Right lobe of liver (tissue), 6 donors: ENCODE results near the gene KRTAP20-4. TPM values are rescaled to one million over a fixed set of nuclear protein-coding genes. Genes with fewer than 3 reads are reported as not detected.

Experiments
- ATAC-seq, 4 donors: fragments of 200-7000 bp; cut with Tn5 transposase; one replicate each; pipeline ENCODE4 v1.9.1; 2020; ENCODE audit warnings: mild to moderate bottlenecking in 4 of 4, moderate library complexity in 4 of 4
- DNase-seq, 3 donors: peaks; one replicate each; pipeline ENCODE4 v3.0.0-alpha.2; 2020
- H3K27ac ChIP-seq, 3 donors: fragments of 200-600 bp; one replicate each; pipeline ENCODE4 v1.8.0; 2022
- H3K27me3 ChIP-seq, 2 donors: fragments of 200-600 bp; one replicate each; pipeline ENCODE4 v1.8.0; 2022
- H3K36me3 ChIP-seq, 4 donors: fragments of 200-600 bp; sonication (generic) in 1 of 4; one replicate each; pipeline versions ENCODE4 v1.5.1 to v1.8.0; 2017 to 2022; ENCODE audit warnings: control low read depth in 1 of 4
- H3K4me1 ChIP-seq, 4 donors: fragments of 200-600 bp; sonication (generic) in 1 of 4; one replicate each; pipeline versions ENCODE4 v1.5.1 to v1.8.0; 2017 to 2022; ENCODE audit warnings: control low read depth in 1 of 4
- H3K4me3 ChIP-seq, 3 donors: fragments of 200-600 bp; one replicate each; pipeline ENCODE4 v1.8.0; 2022
- H3K9me3 ChIP-seq, 4 donors: fragments of 200-600 bp; sonication (generic) in 1 of 4; one replicate each; pipeline versions ENCODE4 v1.5.1 to v1.8.0; 2017 to 2022; ENCODE audit warnings: control low read depth in 1 of 4
- POLR2A ChIP-seq: fragments of 450-650 bp; IDR thresholded peaks from one replicate; pipeline ENCODE4 v1.6.1; 2017; ENCODE audit warnings: antibody characterized with exemption, mild to moderate bottlenecking
- WGBS: methylation state at CpG from one replicate; pipeline ENCODE4 v1.1.6; 2018; ENCODE audit warnings: low coverage, low lambda C conversion rate; ENCODE audit not compliant: insufficient coverage; ENCODE audit errors: missing lambda C conversion rate; 5-methylcytosine and 5-hydroxymethylcytosine counted together
- intact Hi-C, 2 donors: fragments of 100-400 bp; cut with DNase I; formaldehyde crosslinking; loops; one replicate each; pipeline versions ENCODE4 v1.11.2 to v1.14.1; 2022
- total RNA-seq, 6 experiments: library from RNA; depleted of rRNA in 2 of 6; stranded (reverse); fragments of >200 nt in 2 of 6; fragmentation: NEBNext Ultra II Directional in 3 of 6; extraction: Animal tissue kit (Norgen Biotek cat#: 25700) in 3 of 6; gene quantifications; one replicate each; pipeline versions ENCODE4 v1.1.0 to v1.2.4, GENCODE V29; 2016 to 2023
- TF ChIP-seq, protein P1 (sequence below), 4 donors: fragments of 200-600 bp in 3 of 4; fragments of 450-650 bp in 1 of 4; IDR thresholded peaks; one replicate each; pipeline versions ENCODE4 v1.5.1 to v1.8.0; 2016 to 2022; ENCODE audit warnings: antibody characterized with exemption in 4 of 4, mild to moderate bottlenecking in 2 of 4
- donor health status: DM: no; HTN: yes; CAD: no.
- donor health status: DM: no; HTN: no; CAD: no.
- donor health status: DM: no; HTN: no; CAD: no.
- donor health status: DM: no; HTN: yes; CAD: no.
- donor health status: DM: no; HTN: yes; CAD: no.

Gene KRTAP20-4
- total RNA-seq, 6 experiments from 2014 or later = not detected

DNA sequence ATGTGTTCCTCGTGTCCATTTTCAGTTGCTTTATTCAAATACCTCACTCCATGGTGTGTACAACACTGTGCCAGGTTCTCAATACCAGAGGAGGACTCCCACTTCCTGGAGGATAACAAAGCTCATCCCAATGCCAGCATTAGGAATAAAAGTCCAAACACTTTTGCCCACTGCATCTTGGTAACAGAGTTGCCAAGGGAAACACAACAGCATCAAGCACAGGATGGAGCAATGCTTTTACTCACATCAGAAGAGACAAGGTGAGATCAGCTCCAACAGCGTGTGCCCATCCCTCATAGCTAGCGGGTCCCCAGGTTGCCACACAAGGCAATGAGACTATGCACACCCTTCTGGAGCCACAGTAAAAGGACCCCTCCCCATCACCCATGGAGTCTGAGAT, 2.9 kb downstream of the KRTAP20-4 start:
- WGBS = 75% methylated on average over 1 of the region's 3 CpGs

DNA sequence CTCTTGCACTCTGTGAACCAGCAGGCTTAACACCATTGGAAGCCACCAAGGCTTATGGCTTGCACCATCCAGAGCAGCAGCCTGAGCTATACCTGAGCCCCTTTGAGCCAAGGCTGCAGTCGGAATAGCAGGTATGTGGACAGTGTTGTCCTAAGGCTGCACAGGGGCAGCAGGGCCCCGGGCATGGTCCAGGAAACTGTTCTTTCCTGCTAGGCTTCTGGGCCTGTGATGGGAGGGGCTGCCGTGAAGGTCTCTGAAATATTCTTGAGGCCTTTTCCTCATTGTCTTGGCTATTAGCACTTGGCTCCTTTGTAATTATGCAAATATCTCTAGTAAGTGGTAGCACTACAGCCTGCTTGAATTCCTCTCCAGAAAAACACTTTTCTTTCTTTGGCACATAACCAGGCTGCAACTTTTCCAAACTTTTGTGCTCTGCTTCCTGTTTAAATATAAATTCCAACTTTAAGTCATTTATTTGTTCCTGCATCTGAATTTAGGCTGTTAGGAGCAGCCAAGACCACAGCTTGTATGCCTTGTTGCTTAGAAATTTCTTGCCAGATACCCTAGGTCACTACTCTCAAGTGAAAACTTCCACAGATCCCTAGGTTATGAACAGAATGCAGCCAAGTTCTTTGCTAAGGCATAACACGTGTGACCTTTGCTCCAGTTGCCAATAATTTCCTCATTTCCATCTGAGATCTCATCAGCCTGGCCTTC, 5.2 kb downstream of the KRTAP20-4 start:
- ATAC-seq = no peak
- Histone ChIP-seq H3K4me1 (no peaks in the 10 kb centered on the region), H3K27ac (no peak overlapping the region), H3K4me3 (no peak overlapping the region), H3K9me3 (no peaks in the 10 kb centered on the region), H3K36me3 (no peaks in the 10 kb centered on the region), H3K27me3 (no peaks in the 10 kb centered on the region)
- intact Hi-C loops = no loop called here
- no peak for TF ChIP-seq POLR2A
- TF ChIP-seq, protein P1, sequence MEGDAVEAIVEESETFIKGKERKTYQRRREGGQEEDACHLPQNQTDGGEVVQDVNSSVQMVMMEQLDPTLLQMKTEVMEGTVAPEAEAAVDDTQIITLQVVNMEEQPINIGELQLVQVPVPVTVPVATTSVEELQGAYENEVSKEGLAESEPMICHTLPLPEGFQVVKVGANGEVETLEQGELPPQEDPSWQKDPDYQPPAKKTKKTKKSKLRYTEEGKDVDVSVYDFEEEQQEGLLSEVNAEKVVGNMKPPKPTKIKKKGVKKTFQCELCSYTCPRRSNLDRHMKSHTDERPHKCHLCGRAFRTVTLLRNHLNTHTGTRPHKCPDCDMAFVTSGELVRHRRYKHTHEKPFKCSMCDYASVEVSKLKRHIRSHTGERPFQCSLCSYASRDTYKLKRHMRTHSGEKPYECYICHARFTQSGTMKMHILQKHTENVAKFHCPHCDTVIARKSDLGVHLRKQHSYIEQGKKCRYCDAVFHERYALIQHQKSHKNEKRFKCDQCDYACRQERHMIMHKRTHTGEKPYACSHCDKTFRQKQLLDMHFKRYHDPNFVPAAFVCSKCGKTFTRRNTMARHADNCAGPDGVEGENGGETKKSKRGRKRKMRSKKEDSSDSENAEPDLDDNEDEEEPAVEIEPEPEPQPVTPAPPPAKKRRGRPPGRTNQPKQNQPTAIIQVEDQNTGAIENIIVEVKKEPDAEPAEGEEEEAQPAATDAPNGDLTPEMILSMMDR (IDR thresholded peaks at IDR 0.05) = no peak
- WGBS = 45% methylated on average over 4 of the region's 4 CpGs
- DNase-seq = no peak

More for the DNA sequence above, 2.9 kb downstream of the KRTAP20-4 start:
- H3K27ac ChIP-seq = no peak overlapping the region
- no peaks in the 10 kb centered on the region for H3K4me1 ChIP-seq
- intact Hi-C loops = no loop called here
- no peak for DNase-seq
- H3K27me3 ChIP-seq = no peaks in the 10 kb centered on the region
- TF ChIP-seq, protein P1 (IDR thresholded peaks at IDR 0.05) = no peak
- no peak for TF ChIP-seq POLR2A
- H3K4me3 ChIP-seq = no peak overlapping the region
- H3K9me3 ChIP-seq = no peaks in the 10 kb centered on the region
- H3K36me3 ChIP-seq = no peaks in the 10 kb centered on the region
- ATAC-seq = no peak

- Histone ChIP-seq H3K27me3 (no peaks in the 10 kb centered on the region), H3K9me3 (no peaks in the 10 kb centered on the region), H3K27ac (no peak overlapping the region), H3K36me3 (no peaks in the 10 kb centered on the region), H3K4me1 (no peaks in the 10 kb centered on the region), H3K4me3 (no peak overlapping the region)
- DNase-seq = no peak
- intact Hi-C loops = no loop called here
- TF ChIP-seq, protein P1 (IDR thresholded peaks at IDR 0.05) = no peak
- TF ChIP-seq POLR2A = no peak
- WGBS = 62% methylated on average over 4 of the region's 4 CpGs
- no peak for ATAC-seq
Measured at GRCh38 chr21:30628109-30628508, 7.7 kb downstream of the KRTAP20-4 start.

DNA sequence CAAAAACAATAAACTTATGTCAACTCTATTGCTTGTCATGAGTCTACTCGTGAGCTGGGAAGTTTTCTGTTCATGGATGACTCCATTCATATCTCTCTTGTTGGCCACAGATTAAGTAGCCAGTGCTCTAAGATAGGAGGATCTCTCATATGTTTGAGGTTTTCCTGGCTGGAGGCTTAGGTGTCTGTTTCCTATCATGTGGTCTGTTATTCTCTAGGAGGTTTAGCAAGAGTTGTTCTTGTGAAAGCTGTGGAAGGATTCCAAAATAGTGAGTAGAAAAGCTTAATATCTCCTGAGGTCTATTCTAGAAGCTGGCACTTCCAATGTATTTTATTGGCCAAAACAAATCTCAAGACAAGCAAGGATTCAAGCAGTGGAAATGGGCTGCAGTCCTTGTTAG, 8.8 kb downstream of the KRTAP20-4 start:
- no peak for TF ChIP-seq POLR2A
- TF ChIP-seq, protein P1 (IDR thresholded peaks at IDR 0.05) = no peak
- Histone ChIP-seq H3K27ac (no peak overlapping the region), H3K4me1 (no peaks in the 10 kb centered on the region), H3K4me3 (no peak overlapping the region), H3K9me3 (no peaks in the 10 kb centered on the region), H3K27me3 (no peaks in the 10 kb centered on the region), H3K36me3 (no peaks in the 10 kb centered on the region)
- ATAC-seq = no peak
- intact Hi-C loops = no loop called here
- 40% methylated on average over 1 of the region's 1 CpG for WGBS
- no peak for DNase-seq
